H1 (cell line): ENCODE results near the gene RAET1L. TPM values are rescaled to one million over a fixed set of nuclear protein-coding genes. Genes with fewer than 3 reads are reported as not detected.

Experiments used
- CTCF ChIA-PET: fragments of 300-600 bp; sonication (Branson Sonifier 250); formaldehyde crosslinking; loops from one replicate; lab custom pipeline; 2021; ENCODE audit not compliant: partially characterized antibody; lab: Charles Lee
- POLR2A ChIA-PET: fragments of 300-600 bp; sonication (Branson Sonifier 250); formaldehyde crosslinking; loops from one replicate; lab custom pipeline; 2021; ENCODE audit warnings: inconsistent platforms; ENCODE audit not compliant: partially characterized antibody; lab: Charles Lee
- DNase-seq, 2 experiments: peaks; one replicate each; pipeline versions ENCODE4 v3.0.0 to v3.0.0-alpha.2; 2010 to 2022; ENCODE audit warnings: low spot score in 2 of 2, low read depth in 1 of 2, mixed read lengths in 1 of 2
- FAIRE-seq: peaks from 2 replicates; lab custom pipeline; 2011; peaks lifted over from hg19 to GRCh38; lab: Jason Lieb, UNC
- H2AFZ ChIP-seq: 2 replicates; pipeline ENCODE4 v1.8.1; 2012; ENCODE audit warnings: low read length, inconsistent platforms
- H2AK5ac ChIP-seq: 2 replicates; pipeline ENCODE4 v1.6.1; 2013; ENCODE audit warnings: low read depth, low read length
- H2BK120ac ChIP-seq: replicated peaks from 2 replicates; pipeline ENCODE3; 2013; ENCODE audit warnings: low read depth, low read length, inconsistent platforms
- H2BK12ac ChIP-seq: 2 replicates; pipeline ENCODE4 v1.6.1; 2013; ENCODE audit warnings: low read depth, low read length
- H2BK15ac ChIP-seq: 2 replicates; pipeline ENCODE4 v1.6.1; 2013; ENCODE audit warnings: low read length
- H2BK20ac ChIP-seq: 2 replicates; pipeline ENCODE4 v1.6.1; 2013; ENCODE audit warnings: low read length
- H2BK5ac ChIP-seq: 2 replicates; pipeline ENCODE4 v1.6.1; 2013; ENCODE audit warnings: low read depth, low read length
- H3K14ac ChIP-seq: 2 replicates; pipeline ENCODE4 v1.6.1; 2013; ENCODE audit warnings: inconsistent platforms; ENCODE audit not compliant: insufficient read length
- H3K18ac ChIP-seq: 2 replicates; pipeline ENCODE4 v1.6.1; 2013; ENCODE audit warnings: low read length; ENCODE audit errors: extremely low read depth
- H3K23ac ChIP-seq: 2 replicates; pipeline ENCODE4 v1.6.1; 2013; ENCODE audit warnings: inconsistent platforms; ENCODE audit not compliant: insufficient read length
- H3K23me2 ChIP-seq: 2 replicates; pipeline ENCODE4 v1.6.1; 2013; ENCODE audit warnings: low read depth, low read length
- H3K27ac ChIP-seq: 2 replicates; pipeline ENCODE4 v1.6.1; 2011; ENCODE audit warnings: low read depth, low read length, inconsistent platforms
- H3K27me3 ChIP-seq, 4 experiments: replicated peaks in 1 of 4; 1 replicate in 1 of 4; 2 replicates in 3 of 4; pipeline versions ENCODE4 v1.6.1 to v1.8.1; 2011 to 2013; ENCODE audit warnings: low read length in 3 of 4, mild to moderate bottlenecking in 3 of 4, inconsistent platforms in 2 of 4, mixed read lengths in 2 of 4, moderate library complexity in 1 of 4; ENCODE audit not compliant: control insufficient read depth in 3 of 4, insufficient read depth in 3 of 4; ENCODE audit errors: extremely low read depth in 1 of 4
- H3K36me3 ChIP-seq, 4 experiments: 2 replicates each; pipeline versions ENCODE4 v1.6.1 to v1.8.1; 2011 to 2013; ENCODE audit warnings: mild to moderate bottlenecking in 4 of 4, low read length in 3 of 4, moderate library complexity in 2 of 4, control low read depth in 1 of 4, inconsistent platforms in 1 of 4; ENCODE audit not compliant: insufficient read depth in 4 of 4, control insufficient read depth in 2 of 4
- H3K4ac ChIP-seq: replicated peaks from 2 replicates; pipeline ENCODE3; 2013; ENCODE audit warnings: low read length, low read depth, mixed read lengths, inconsistent platforms; ENCODE audit not compliant: insufficient read length
- H3K4me1 ChIP-seq, 4 experiments: replicated peaks in 1 of 4; 1 replicate in 1 of 4; 2 replicates in 3 of 4; pipeline versions ENCODE4 v1.6.1 to v1.8.1; 2011 to 2013; ENCODE audit warnings: low read length in 3 of 4, inconsistent platforms in 2 of 4, mixed read lengths in 1 of 4; ENCODE audit not compliant: insufficient read depth in 4 of 4, control insufficient read depth in 3 of 4
- H3K4me2 ChIP-seq, 2 experiments: 2 replicates each; pipeline versions ENCODE4 v1.6.1 to v1.8.1; 2011 to 2013; ENCODE audit warnings: low read depth in 2 of 2, low read length in 2 of 2, control low read depth in 1 of 2, inconsistent platforms in 1 of 2, mild to moderate bottlenecking in 1 of 2; ENCODE audit not compliant: insufficient read depth in 1 of 2
- H3K4me3 ChIP-seq, 4 experiments: fragments of 200-600, 300-600 bp in 1 of 4; sonication (generic), shearing (Covaris generic), sonication (Bioruptor Twin) in 1 of 4; 2 replicates each; pipeline versions ENCODE4 v1.5.1 to v1.8.1; 2011 to 2016; ENCODE audit warnings: low read length in 4 of 4, low read depth in 3 of 4, control low read depth in 2 of 4, inconsistent platforms in 2 of 4, mild to moderate bottlenecking in 2 of 4, mixed read lengths in 1 of 4, moderate library complexity in 1 of 4; ENCODE audit not compliant: insufficient read depth in 2 of 4; ENCODE audit errors: extremely low read depth in 1 of 4
- H3K56ac ChIP-seq: replicated peaks from 2 replicates; pipeline ENCODE3; 2013; ENCODE audit warnings: low read depth, mild to moderate bottlenecking, mixed read lengths, low read length, inconsistent platforms; ENCODE audit not compliant: insufficient read length
- H3K79me1 ChIP-seq: 2 replicates; pipeline ENCODE4 v1.6.1; 2013; ENCODE audit warnings: low read depth, low read length, control low read depth
- H3K79me2 ChIP-seq, 2 experiments: 2 replicates each; pipeline versions ENCODE4 v1.6.1 to v1.8.1; 2012 to 2013; ENCODE audit warnings: low read length in 2 of 2, mild to moderate bottlenecking in 2 of 2, inconsistent platforms in 1 of 2; ENCODE audit not compliant: insufficient read depth in 2 of 2, control insufficient read depth in 1 of 2
- H3K9ac ChIP-seq, 4 experiments: replicated peaks in 1 of 4; 1 replicate in 1 of 4; 2 replicates in 3 of 4; pipeline versions ENCODE4 v1.6.1 to v1.8.1; 2011 to 2013; ENCODE audit warnings: low read depth in 3 of 4, low read length in 3 of 4, control low read depth in 2 of 4, mild to moderate bottlenecking in 2 of 4, moderate library complexity in 2 of 4, inconsistent platforms in 1 of 4; ENCODE audit errors: extremely low read depth in 1 of 4
- H3K9me3 ChIP-seq, 2 experiments: 2 replicates each; pipeline versions ENCODE4 v1.6.1 to v1.8.1; 2012 to 2013; ENCODE audit warnings: mild to moderate bottlenecking in 2 of 2, moderate library complexity in 2 of 2, control low read depth in 1 of 2, inconsistent platforms in 1 of 2, low read depth in 1 of 2, low read length in 1 of 2, mixed read lengths in 1 of 2; ENCODE audit not compliant: insufficient read depth in 2 of 2
- H4K20me1 ChIP-seq, 2 experiments: replicated peaks in 1 of 2; 2 replicates each; pipeline versions ENCODE3 to v1.8.1; 2011 to 2013; ENCODE audit warnings: inconsistent platforms in 2 of 2, low read length in 2 of 2, mild to moderate bottlenecking in 1 of 2; ENCODE audit not compliant: insufficient read depth in 2 of 2, control insufficient read depth in 1 of 2
- H4K5ac ChIP-seq: 2 replicates; pipeline ENCODE4 v1.6.1; 2013; ENCODE audit warnings: low read length, low read depth, mixed read lengths, inconsistent platforms; ENCODE audit not compliant: insufficient read length
- H4K8ac ChIP-seq: 2 replicates; pipeline ENCODE4 v1.8.0; 2013; ENCODE audit warnings: mild to moderate bottlenecking, moderate library complexity, low read length, inconsistent platforms; ENCODE audit not compliant: insufficient read depth; ENCODE audit errors: extremely low read depth
- H4K91ac ChIP-seq: replicated peaks from 2 replicates; pipeline ENCODE3; 2013; ENCODE audit warnings: low read length, mixed read lengths, inconsistent platforms; ENCODE audit not compliant: insufficient read length
- ASH2L ChIP-seq: fragments of 200-600, 300-600 bp; sonication (generic); IDR thresholded peaks from one replicate; pipeline ENCODE4 v1.7.1; 2017; ENCODE audit warnings: low read length
- CREB1 ChIP-seq: IDR thresholded peaks from 2 replicates; pipeline ENCODE4 v1.6.1; 2012; ENCODE audit warnings: inconsistent platforms
- EP300 ChIP-seq, 2 experiments: IDR thresholded peaks; 1 replicate in 1 of 2; 2 replicates in 1 of 2; pipeline ENCODE4 v1.6.1; 2011 to 2012; ENCODE audit warnings: low read depth in 2 of 2, low read length in 2 of 2, mild to moderate bottlenecking in 2 of 2, borderline replicate concordance in 1 of 2, inconsistent platforms in 1 of 2, moderate library complexity in 1 of 2
- WGBS, 2 experiments: shearing (Covaris generic) in 1 of 2; methylation state at CpG; one replicate each; pipeline versions ENCODE4 v1.1.6 to v1.1.7; 2013 to 2015; ENCODE audit warnings: low lambda C conversion rate in 2 of 2, mixed read lengths in 2 of 2, inconsistent platforms in 1 of 2, low coverage in 1 of 2, missing lambda C conversion rate in 1 of 2; ENCODE audit not compliant: insufficient replicate concordance in 2 of 2, insufficient coverage in 1 of 2, insufficient read length in 1 of 2; ENCODE audit errors: extremely low coverage in 1 of 2, missing lambda C conversion rate in 1 of 2; 5-methylcytosine and 5-hydroxymethylcytosine counted together
- polyA plus RNA-seq, 7 experiments: library from polyadenylated mRNA; depleted of rRNA in 3 of 7; stranded (reverse) in 5 of 7; unstranded in 2 of 7; fragments of >200 nt in 5 of 7; fragments of 200-250 nt in 2 of 7; gene quantifications; 1 replicate in 5 of 7; 2 replicates in 1 of 7; 4 replicates in 1 of 7; pipeline versions ENCODE4 v1.2.1 to v1.2.3, GENCODE V29; 2011 to 2013; ENCODE audit warnings: missing spikeins in 2 of 7, mixed read lengths in 2 of 7
- total RNA-seq: library from RNA; stranded (reverse); fragmentation: NEBNext Ultra II Directional; extraction: Animal tissue kit (Norgen Biotek cat#: 25700); gene quantifications from 2 replicates; pipeline ENCODE4 v1.2.1, GENCODE V29; 2021
- TF ChIP-seq, protein P1 (sequence below), 3 experiments: IDR thresholded peaks; 1 replicate in 2 of 3; 2 replicates in 1 of 3; pipeline versions ENCODE4 v1.5.1 to v1.6.1; 2011; ENCODE audit warnings: low read length in 3 of 3, mild to moderate bottlenecking in 3 of 3, inconsistent platforms in 2 of 3, low read depth in 1 of 3, moderate library complexity in 1 of 3; ENCODE audit not compliant: insufficient read depth in 1 of 3; ENCODE audit errors: control extremely low read depth in 1 of 3

Gene RAET1L
- total and polyA plus RNA-seq, 2 of the 8 experiments (the other 6 are each of a cell fraction or from before 2014, with no cell fraction given), result not detected

DNA sequence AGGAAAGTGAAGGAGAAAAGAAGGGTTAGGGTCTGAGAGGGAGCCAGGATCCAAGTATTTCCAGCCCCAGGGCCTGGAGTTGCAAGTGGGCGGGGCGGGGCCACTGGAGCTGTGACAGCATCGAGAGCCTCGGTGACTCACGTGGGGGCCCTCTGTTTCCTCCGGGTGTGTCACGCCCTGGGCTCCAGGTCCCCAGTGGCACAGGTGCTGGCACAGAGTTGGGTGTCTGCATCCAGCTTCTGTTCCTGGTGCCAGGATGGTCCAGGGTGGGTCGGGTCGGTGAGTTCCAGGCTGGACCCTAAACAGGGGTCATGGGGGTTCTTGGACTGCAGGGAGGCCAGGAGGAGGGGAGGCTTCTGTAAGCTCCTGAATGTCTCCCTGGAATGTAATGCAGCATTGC is 16.7 kb downstream of the RAET1L start:
- POLR2A ChIA-PET, result no interaction called here

More for the DNA sequence above, 16.7 kb downstream of the RAET1L start:
- Histone ChIP-seq H3K56ac (no peak overlapping the region), H3K27me3 (peaks cover 25 to 65% (median 52%) of the 10 kb centered on the region in 4 experiments), H3K4me1 (peaks cover 0 to 9% (median 4%) of the 10 kb centered on the region in 4 experiments; a peak in 4 of 7 replicates), H3K9me3 (no peaks in the 10 kb centered on the region), H2BK120ac (no peak overlapping the region), H3K36me3 (no peaks in the 10 kb centered on the region), H2AFZ (no peak overlapping the region), H3K23ac (no peak overlapping the region), H2BK20ac (no peak overlapping the region), H2BK5ac (no peak overlapping the region), H4K8ac (no peak overlapping the region), H3K79me2 (no peaks in the 10 kb centered on the region), H2AK5ac (no peak overlapping the region), H2BK12ac (no peak overlapping the region), H4K20me1 (peaks cover 0 to 4% of the 10 kb centered on the region in 2 experiments), H4K5ac (no peak overlapping the region), H3K27ac (no peak overlapping the region), H3K79me1 (no peaks in the 10 kb centered on the region), H2BK15ac (no peak overlapping the region), H3K4me3 (no peak overlapping the region), H3K9ac (no peak overlapping the region), H3K18ac (no peak overlapping the region), H3K23me2 (peaks cover 6% of the 10 kb centered on the region), H3K14ac (no peak overlapping the region), H3K4ac (no peak overlapping the region), H4K91ac (no peak overlapping the region), H3K4me2 (no peak overlapping the region)
- WGBS, 2 experiments, result 90% methylated on average over 9 of the region's 9 CpGs; no CpG with 5 or more reads in 1 of the 2 experiments
- no peak for DNase-seq
- TF ChIP-seq ASH2L, result no peak
- no peak for TF ChIP-seq CREB1
- TF ChIP-seq, protein P1, sequence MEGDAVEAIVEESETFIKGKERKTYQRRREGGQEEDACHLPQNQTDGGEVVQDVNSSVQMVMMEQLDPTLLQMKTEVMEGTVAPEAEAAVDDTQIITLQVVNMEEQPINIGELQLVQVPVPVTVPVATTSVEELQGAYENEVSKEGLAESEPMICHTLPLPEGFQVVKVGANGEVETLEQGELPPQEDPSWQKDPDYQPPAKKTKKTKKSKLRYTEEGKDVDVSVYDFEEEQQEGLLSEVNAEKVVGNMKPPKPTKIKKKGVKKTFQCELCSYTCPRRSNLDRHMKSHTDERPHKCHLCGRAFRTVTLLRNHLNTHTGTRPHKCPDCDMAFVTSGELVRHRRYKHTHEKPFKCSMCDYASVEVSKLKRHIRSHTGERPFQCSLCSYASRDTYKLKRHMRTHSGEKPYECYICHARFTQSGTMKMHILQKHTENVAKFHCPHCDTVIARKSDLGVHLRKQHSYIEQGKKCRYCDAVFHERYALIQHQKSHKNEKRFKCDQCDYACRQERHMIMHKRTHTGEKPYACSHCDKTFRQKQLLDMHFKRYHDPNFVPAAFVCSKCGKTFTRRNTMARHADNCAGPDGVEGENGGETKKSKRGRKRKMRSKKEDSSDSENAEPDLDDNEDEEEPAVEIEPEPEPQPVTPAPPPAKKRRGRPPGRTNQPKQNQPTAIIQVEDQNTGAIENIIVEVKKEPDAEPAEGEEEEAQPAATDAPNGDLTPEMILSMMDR (IDR thresholded peaks at IDR 0.05; ENCODE audit: control extremely low read depth in 1 of 3, insufficient read depth in 1 of 3, low read depth in 1 of 3, low read length in 3 of 3), result no peak
- TF ChIP-seq EP300 (IDR thresholded peaks at IDR 0.05; ENCODE audit: borderline replicate concordance in 1 of 2, low read depth in 2 of 2, low read length in 2 of 2), result no peak
- FAIRE-seq, result no peak
- CTCF ChIA-PET, result interaction anchor here (1.0 to 3.7 kb wide), 13 partner anchors 8 to 387 kb away, joined by 3 to 20 read pairs (median 6); partner anchors contain the start of gene ULBP3
